ENCODE data around the gene AP5B1.

Gene AP5B1, protein sequence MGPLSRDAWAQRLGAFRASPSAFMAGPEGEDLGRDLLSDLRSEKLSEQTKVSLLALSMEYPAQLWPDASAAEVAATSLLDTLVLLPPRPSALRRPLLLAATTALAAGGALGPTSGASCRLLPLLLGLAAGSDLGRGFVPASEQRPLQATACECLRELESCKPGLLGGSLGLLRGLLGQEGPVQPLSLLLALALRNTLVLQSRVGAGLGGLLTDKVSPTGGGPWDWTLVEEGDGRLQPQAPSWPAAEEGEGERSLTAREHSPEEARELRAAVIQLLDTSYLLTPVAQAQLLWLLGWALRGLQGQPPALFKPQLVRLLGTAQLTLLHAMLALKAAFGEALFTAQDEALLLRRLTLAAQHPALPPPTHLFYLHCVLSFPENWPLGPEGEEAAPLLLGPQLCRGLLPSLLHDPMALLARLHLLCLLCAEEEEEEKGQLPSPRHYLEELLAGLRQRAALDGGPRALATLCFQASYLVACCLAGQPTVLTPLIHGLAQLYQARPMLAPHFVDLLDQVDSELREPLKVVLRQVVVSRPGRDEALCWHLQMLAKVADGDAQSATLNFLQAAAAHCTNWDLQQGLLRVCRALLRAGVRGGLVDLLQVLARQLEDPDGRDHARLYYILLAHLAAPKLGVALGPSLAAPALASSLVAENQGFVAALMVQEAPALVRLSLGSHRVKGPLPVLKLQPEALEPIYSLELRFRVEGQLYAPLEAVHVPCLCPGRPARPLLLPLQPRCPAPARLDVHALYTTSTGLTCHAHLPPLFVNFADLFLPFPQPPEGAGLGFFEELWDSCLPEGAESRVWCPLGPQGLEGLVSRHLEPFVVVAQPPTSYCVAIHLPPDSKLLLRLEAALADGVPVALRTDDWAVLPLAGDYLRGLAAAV

DNA sequence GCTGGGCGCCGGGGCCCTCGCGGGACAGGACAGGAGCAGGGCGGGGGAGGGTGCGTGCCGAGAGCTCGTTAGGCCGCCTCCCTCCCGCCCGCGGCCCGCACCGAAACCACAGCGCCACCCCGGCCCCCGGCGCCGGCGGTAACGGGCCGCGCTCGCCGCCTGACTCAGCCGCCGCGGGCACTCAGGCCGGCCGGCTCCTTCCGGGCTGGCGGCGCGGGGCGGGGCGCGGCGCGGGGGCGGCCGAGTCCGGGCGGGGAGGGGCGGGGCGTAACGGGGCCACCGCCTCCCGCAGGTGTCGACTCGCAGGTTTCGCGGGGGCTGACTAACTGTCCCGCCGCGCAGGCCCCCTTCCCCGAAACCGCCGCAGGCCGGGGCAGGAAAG, at the start of gene AP5B1:
AP5B1 (minus strand) TSS at position 207 of the 382 bp plus-strand sequence. CDS start 385 bp downstream, outside the sequence.
- DNase-seq (ENCODE audit: low spot score): peak; percentile 66

DNA sequence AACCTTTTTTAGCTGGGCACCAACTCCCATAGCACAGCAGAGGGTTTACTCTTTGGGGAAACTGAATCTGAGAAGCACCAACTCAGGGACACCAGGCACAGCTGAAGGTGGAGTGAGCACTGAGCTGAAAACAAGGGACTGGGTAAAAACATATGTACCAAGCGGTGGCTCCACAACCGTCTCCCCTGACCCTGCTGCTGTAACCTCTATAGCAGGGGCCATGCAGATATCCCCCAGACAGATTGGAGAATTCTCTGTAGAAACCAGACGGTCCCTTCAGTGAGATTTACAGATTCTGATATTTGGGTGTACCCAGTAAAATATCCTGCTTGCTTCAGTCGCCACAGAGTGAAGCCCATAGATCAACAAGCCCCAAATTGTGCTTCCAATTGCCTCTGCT, 48.7 kb upstream of the AP5B1 start:
- no peak for DNase-seq (ENCODE audit: low spot score)

DNA sequence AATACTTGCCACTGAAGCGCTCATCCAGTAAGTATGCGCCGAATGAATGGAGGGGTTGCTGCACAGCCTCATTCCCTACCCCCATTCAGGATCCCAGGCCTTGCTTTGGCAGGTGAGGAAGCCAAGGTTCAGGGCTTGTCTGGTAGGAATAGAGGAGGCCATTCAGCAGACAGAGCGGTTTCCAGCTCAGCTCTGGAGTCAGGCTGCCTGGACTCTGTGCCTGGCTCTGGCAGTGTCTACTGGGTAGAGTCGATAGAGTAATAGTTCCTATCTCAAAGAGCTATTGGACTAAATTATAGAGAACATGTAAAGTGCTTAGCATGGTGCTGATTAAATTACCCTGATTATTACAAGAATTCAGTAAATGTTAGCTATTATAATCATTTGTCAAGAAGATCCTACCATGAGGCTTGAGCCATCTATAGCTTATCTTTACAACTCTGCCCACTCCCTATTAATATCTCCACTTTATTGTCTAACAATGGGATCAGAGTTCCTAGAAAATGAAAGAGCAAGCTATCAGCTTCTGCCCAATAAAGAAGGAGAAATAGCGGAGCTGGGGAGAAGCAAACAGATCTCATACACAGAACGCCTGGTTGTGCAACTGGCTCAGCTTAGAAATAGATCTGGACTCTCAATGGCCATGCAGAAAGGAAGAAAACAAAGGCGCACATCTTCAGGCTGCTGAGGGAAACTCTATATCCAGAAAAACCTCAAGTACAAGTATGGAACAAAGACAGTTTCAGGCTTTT, 46.4 kb upstream of the AP5B1 start:
- no peak for DNase-seq (ENCODE audit: low spot score)

DNA sequence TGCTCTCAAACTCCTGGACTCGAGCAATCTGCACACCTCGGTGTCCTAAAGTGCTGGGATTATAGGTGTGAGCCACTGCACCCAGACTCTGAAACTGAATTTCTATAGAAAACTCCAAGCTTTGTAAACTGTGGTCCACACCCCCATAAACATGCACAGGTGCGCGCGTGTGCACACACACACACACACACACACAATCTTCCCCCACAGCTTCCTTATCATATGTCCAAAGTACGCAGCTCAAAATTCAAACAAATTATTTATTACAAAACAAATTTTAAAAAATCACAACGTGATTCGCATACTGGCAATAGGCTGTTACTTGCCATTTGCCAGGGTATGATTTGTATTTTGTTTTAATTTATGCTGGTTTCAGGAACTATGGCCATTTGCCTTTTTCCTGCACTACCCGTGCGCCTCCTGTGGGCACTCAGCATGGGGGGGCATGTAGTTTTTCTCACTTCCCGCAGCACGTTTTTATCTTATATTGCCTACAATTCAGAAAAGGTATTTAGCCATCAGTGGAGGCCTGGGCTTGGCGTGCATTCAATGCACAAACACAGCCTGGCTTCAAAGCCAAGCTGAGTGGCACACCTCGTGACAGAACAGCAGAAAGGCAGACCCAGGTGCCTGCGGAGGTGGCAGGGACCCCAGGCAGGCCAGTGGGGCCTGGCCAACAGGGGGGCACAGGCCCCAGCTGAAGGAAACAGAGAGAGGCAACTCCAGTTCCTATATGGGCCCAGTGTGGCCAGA, 42.2 kb upstream of the AP5B1 start:
- DNase-seq (ENCODE audit: low spot score): no peak

DNA sequence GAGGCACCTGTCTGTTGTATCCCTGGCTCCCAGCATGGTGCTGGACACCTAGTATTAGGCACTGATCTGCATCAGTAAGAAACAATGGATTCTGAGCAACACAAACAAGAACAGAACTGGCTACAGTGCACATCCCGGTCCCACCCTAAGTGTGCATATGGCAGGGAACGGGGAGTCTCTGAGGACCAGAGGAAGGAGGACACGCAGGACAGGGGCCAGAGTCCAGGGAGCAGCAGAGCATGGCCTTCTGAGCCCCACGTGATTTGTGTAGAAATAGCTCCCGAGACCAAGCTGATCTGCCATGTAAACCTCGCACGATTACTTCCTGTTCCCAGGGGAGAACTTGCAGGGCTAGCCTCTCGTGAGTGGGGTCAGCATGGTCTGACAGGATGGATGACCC, 40.3 kb upstream of the AP5B1 start:
- no peak for DNase-seq (ENCODE audit: low spot score)

DNA sequence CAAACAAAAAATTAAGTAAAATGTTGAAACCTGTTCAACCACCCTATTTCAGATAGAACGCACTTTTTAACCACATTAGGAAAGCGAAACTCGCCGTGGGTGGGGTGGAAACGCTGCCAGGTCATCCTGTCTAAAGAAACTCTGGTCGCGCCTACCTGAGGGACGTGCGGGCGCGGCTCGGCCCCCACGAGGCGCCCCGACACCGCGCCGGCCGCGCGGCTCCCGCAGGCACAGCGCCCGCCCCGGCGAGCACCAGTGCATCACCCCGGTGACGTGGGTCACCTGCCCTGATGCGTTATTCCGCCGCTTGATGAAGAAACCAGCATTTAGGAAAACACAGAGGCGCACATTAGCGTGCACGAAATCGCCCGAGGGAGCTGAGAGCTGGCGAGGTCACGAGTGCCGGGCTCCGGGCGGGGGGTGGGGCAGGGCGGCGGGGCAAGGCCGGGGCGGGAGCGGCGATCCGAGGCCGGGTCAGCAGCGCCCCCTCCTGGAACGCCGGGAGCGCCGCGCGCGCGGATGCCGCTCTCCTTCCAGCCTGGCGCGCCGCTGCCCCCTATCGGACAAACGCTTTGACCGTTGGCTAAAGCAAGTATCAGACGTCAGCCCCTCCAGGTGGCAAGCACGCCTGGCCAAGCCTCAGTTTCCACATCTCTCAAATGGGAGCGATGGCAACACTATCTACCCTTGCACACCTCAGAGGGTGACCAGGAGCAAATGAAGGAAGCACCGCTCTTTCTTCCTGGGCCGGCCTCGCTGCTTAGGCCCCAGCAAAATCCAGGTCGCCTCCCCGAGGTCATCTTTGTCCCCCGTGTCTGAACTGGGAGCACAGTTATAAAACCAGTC, 37.3 kb upstream of the AP5B1 start:
- DNase-seq (ENCODE audit: low spot score): peak; percentile 90

DNA sequence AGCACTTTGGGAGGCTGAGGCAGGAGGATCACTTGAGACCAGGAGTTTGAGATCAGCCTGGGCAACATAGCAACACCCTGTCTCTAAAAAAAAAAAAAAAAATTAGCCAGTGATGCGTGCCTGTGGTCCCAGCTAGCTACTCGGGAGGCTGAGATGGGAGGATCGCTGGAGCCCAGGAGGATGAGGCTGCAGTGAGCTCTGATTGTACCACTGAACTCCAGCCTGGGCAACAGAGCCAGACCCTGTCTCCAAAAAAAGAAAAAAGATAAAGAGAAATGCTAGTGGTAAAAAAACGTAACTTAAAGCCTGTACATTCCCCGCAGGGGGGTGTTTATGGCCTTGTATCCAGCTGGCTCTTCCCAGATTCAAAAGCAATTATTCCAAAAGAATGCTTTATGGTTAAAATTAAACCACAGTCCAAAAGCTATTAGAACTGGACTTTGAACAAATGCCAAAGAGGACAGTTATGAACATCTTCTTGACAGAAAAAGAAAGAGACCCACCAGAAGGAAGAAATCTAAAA, 36.6 kb upstream of the AP5B1 start:
- no peak for DNase-seq (ENCODE audit: low spot score)

DNA sequence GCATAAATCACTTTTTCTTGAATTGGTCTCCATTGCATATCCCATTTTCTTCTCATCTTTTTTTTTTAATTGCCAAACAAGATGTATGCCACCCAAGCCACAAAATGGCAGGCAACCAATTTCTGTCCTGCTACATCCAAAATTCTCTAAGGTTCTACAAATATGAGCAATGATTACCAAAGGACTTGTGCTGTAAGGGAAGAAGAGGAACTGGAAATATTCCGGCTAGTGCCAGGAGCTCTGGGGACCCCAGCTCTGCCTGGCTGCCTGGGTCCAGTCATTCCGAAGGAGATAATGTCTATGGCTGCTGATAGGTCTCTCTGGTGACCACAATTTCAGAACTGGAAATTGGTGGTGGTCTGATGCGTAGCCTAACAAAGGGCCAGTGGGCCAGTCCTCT, 35.9 kb upstream of the AP5B1 start:
- DNase-seq (ENCODE audit: low spot score): no peak

DNA sequence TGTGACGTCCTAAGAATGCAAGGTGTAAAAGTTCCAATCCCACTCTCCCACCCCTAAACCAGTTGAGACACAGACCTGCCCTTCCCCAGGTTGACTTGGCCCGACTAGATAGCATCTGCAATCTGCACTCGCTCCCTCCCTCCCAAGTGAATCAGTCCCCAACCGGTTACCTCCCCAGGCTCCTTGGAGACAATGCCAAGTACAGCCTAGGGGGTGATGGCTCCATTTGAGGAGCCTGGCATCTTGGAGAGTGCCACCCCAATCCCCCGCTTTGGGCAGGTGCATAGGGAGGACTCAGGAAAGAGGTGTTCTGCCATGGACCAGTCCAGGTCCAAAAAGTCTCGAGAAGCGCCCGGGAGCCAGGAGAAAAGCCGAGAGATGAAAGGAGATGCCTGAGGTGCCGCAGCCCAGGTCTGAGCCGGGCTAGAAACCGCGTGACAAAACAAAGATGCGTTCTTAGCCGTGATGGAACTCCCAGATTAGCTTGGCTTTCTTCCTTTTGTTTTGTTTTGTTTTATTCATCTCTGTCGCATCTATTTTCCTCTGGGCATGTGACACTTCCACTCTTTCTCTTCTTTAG, 34.3 kb upstream of the AP5B1 start:
- no peak for DNase-seq (ENCODE audit: low spot score)

DNA sequence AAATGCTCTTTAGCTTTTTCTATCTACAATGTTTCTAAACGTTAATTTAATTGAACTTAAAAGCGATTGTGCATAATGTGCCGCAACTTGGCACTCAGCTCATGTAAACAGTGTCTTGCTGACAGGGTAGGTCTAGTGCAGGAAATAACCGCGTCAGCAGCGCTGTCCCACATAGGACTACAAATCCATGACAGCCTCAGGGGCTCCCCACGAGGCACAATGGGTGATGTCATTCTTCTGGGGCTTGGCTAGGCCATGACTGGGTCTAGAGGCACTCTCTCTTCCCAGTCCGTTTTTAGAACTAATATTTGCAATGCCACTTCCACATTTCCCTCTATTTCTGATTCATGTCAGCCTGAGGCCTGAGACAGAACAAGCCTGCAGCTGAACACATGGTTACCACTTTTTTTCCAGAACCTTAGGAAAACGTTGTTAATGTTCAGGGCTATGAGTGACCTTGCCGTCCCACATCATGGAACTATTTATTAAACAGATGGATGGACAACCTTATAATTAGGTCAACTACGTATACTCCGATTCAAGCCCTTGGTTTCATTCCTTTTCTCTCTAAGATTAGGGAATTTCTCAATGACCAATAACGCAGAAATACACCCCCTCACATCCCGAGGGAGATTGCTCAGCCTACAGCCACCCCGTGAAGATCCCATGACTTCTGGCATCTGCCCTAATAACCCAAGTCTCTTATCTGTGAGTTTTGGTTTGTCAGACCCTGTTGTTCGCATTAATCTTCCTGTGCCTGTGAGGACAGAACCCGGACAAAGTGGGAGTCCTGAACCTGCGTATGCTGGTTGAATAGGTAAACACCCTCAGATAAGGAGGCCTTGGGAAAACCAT, 33.6 kb upstream of the AP5B1 start:
- no peak for DNase-seq (ENCODE audit: low spot score)

DNA sequence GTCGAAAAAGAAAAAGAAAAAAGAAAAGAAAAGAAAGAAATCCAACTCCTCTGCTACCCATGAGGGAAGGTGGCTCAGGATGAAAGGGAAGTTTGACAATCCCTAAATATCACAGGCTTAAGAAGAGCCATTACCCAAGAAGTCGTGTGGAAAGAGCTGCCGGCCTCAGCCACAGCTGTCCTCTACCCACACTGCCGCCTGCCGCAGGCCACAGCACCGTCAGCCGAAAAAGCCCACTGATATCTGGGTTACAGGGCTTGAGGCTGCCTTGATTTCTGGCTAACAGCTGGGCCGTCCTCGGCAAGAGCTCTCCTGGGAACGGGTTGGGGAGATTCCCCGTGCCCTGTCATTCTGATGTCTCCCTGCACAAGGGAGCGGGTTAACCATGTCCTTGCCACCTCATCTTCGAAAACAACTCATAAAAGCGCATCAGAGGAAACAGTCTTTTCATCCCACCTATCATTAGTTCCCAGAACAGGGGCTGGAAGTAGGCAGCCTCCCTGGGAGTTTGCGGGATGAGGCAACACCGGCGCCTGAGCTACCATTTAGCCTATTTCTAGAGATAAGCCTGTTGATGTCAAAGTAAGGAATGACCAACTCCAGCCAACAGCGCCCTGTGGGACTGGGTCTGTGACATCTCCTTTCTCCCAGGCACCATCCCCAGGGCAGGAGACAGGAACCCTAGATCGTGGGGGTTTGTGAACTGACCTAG, 31.1 kb upstream of the AP5B1 start:
- DNase-seq (ENCODE audit: low spot score): no peak

DNA sequence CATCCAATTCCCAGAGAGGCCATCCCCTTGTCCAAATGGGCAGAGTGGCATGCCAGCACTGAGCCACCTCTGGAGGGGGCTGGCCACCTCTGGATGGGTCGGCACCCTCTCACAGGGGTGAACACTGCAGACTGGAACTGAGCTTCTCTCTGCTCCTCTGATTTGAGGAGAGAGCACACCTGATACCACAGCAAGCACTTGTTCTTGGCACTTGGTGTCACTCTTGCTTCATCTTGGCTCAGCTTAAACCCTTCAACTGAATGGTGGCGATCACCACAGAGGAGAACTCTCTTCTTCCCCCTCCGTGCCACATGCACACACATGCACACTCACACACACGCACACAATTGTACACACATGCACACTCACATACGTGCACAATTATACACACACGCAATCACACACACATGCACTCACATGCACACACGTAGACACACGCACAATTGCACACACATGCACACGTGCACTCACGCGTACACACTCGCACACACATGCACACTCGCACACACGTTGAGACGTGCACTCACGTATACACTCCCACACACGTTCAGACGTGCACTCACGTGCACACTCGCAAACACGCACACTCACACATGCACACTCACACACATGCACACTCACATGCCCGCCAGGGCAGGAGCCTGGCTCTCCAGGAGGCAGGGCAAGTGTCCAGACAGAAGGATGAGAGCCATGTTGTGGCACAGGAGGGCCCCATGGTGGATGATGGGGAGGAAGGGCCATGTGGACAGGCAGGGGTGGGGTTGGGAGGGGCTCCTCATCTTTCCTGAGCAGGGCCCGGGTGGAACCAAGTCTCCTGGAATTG, 29.5 kb upstream of the AP5B1 start:
- DNase-seq (ENCODE audit: low spot score): no peak

DNA sequence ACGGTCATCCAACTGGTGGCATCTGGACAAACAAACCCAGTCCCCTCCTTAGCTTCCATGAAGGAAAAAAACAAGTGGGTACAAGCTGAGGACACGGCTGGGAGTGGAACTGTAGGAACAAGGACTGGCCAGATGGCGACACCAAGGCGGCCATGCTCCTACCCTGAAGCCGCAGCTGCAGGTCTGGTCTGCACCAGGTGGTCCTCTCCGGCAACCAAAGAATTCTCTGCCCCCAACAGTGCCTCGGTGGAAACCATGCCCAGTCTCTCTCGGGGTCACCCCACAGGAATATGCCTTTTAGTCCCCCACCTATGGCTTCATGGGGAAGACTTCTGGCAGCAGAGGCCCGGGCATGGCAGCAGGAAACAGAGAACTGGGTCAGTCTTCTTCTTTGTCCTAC, 28.7 kb upstream of the AP5B1 start:
- no peak for DNase-seq (ENCODE audit: low spot score)

DNA sequence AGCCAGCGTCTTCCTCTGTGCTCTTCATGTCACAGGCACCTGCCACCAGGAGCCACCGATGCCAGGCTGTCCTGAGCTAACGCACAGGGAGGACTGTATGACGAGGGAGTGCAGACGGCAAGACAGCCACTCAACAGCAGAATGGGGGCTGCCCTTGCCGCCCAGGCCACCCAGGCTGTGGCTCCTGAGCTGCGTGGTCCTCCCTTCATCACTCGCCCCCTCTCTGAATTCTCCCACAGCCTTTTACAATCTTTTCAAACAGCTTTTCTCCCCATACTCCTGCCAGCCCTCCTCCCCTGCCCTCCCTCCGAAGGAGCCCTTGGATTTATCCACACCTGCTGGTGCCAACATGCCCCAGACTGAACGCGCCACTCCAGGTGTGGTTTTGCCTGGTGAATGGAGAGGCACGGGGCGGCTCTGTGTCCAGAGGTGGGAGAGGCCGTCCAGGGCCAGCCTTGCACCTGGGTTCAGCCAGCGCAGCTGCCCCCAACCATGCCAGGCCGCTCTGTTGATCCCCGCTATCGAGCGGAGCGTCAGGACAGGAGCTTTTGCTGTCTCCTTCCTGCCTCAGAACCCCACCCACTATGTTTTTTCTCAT, 28.1 kb upstream of the AP5B1 start:
- no peak for DNase-seq (ENCODE audit: low spot score)

DNA sequence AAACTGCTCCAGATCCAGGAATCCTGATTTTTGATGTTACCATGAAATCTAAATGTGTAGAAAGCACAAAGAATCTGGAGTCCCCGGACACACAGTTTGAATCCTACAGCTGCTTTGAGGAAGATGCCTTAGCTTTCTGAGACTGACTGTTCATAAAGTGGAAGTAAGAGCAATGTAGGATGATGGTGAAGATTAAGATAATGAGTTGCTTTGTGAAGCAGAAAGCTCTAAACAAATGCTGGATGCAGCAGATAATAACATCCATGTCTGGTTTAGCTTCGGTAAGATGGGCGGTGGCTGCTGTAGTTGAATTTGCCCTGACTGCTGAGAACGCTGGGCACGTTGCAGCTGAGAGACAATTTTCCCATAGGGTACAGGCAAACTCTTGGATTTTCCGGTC, 26.2 kb upstream of the AP5B1 start:
- DNase-seq (ENCODE audit: low spot score): no peak

DNA sequence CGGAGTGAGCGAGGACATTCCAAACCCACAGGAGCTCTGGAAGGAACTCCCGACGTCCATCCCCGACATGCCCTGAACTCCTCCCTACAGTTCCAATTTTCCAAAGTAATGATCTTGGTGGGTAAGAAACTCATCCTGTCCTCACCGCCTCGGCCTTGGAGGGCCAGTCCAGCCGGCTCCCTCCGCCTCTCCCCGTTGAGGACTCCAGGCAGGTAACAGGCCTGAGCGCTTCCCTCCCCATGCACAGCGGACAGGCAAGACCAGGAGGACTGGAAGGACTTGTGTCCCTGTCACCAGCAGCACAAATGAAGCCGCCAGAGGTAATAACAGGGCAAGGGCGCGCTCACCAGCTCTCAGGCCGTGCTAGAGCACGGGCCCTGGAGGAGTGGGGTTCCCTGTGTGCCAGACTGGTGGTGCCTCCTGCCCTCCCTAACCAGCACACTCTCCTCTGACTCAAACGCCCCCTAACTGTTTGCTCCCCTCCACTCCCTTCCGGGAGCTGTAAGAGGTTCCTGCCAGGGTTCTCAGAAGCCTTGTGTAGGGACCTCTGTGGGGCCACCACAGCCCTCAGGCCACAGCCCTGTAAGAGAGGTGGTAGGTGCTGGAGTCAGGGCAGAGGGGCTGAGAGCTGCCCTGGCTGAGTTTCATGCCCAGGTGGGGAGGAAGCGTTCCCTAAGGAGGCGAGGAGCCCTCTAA, 23.2 kb upstream of the AP5B1 start:
- DNase-seq (ENCODE audit: low spot score): no peak

DNA sequence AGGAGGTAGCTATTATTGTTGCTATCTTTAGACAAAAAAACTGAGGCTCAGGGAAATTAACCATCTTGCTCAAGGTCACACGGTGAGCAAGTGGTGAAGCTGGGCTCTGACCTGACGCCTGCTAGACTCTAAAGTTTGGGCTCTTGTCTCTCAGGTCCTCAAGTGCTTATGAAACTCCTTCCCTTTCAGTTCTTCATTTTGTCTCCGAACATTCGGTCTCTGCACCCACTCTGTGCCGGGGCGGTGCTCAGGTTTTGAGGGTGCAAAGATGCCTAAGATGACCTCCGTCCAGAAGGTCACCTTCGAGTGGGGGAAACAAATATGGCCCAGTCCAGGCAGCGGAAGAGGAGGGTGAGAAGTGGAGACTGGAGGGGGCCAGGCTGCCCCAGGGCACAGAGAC, 22.1 kb upstream of the AP5B1 start:
- DNase-seq (ENCODE audit: low spot score): no peak
